Thyroid gland (tissue), 4 donors: ENCODE measurements around the gene RBCK1. TPM values are rescaled to one million over a fixed set of nuclear protein-coding genes. Genes with fewer than 3 reads are reported as not detected.
"Not testable (repeated sequence)": the region's sequence is repeated elsewhere in the genome, so short reads cannot be mapped to it uniquely, and the experiment has no call there.

Source experiments
- DNase-seq, 2 donors: peaks; one replicate each; pipeline ENCODE4 v3.0.0-alpha.2; 2019
- H3K27ac ChIP-seq, 3 donors: fragments of 200-600 bp; sonication (generic); 1 replicate in 2 of 3; 2 replicates in 1 of 3; pipeline ENCODE4 v1.5.1; 2016 to 2019; ENCODE audit warnings: mild to moderate bottlenecking in 1 of 3, moderate library complexity in 1 of 3
- H3K27me3 ChIP-seq: fragments of 200-600 bp; sonication (generic); one replicate; pipeline ENCODE4 v1.5.1; 2019
- H3K36me3 ChIP-seq, 2 donors: fragments of 200-600 bp; sonication (generic); one replicate each; pipeline ENCODE4 v1.5.1; 2016 to 2019
- H3K4me1 ChIP-seq, 2 donors: fragments of 200-600 bp; sonication (generic); one replicate each; pipeline ENCODE4 v1.5.1; 2017 to 2019
- H3K4me3 ChIP-seq, 3 donors: fragments of 200-600 bp; sonication (generic); replicated peaks in 1 of 3; 1 replicate in 2 of 3; 2 replicates in 1 of 3; pipeline ENCODE4 v1.5.1; 2016; ENCODE audit warnings: mild to moderate bottlenecking in 1 of 3
- H3K9me3 ChIP-seq: fragments of 200-600 bp; sonication (generic); one replicate; pipeline ENCODE4 v1.5.1; 2017
- CTCF ChIP-seq, 6 experiments: fragments of 200-600 bp in 3 of 6; fragments of 450-650 bp in 3 of 6; sonication (generic) in 3 of 6; IDR thresholded peaks; one replicate each; pipeline ENCODE4 v1.5.1; 2016 to 2019; ENCODE audit warnings: antibody characterized with exemption in 6 of 6, mild to moderate bottlenecking in 2 of 6, inconsistent platforms in 1 of 6, moderate library complexity in 1 of 6
- POLR2A ChIP-seq, 2 donors: fragments of 450-650 bp; IDR thresholded peaks; one replicate each; pipeline ENCODE4 v1.6.1; 2017; ENCODE audit warnings: antibody characterized with exemption in 2 of 2, mild to moderate bottlenecking in 2 of 2, moderate library complexity in 1 of 2
- WGBS, 2 donors: methylation state at CpG; one replicate each; pipeline ENCODE4 v1.1.5; 2017; 5-methylcytosine and 5-hydroxymethylcytosine counted together
- intact Hi-C: fragments of 100-400 bp; cut with DNase I; formaldehyde crosslinking; loops from one replicate; pipeline ENCODE4 v1.15.1; 2023
- total RNA-seq, 4 donors: library from RNA; depleted of rRNA; stranded (reverse); fragments of >200 nt; gene quantifications; one replicate each; pipeline ENCODE4 v1.2.3, GENCODE V29; 2016

Gene RBCK1
- total RNA-seq, 4 donors from 2014 or later: 49.2 to 90.2 (median 71.0) TPM

GRCh38 chr20:382291-383115 is 25.6 kb upstream of the RBCK1 start:
- DNase-seq: no peak
- peak overlapping the region in 1 of 3 donors; percentile 73 for H3K4me3 ChIP-seq
- no peaks in the 10 kb centered on the region for H3K27me3 ChIP-seq
- intact Hi-C loops: no loop called here
- WGBS, 2 donors: 81 to 82% methylated on average over 6 to 7 of the region's 8 CpGs
- TF ChIP-seq CTCF (IDR thresholded peaks at IDR 0.05): no peak
- no peak for TF ChIP-seq POLR2A (IDR thresholded peaks at IDR 0.05)
- H3K9me3 ChIP-seq: no peaks in the 10 kb centered on the region
- peak overlapping the region in 2 of 3 donors; percentile 36 to 73 for H3K27ac ChIP-seq
- H3K4me1 ChIP-seq: peaks cover 0 to 8% of the 10 kb centered on the region in 2 donors
- H3K36me3 ChIP-seq: no peaks in the 10 kb centered on the region

GRCh38 chr20:383889-384288 is 24.2 kb upstream of the RBCK1 start:
- WGBS, 2 donors: 88 to 91% methylated on average over 5 of the region's 5 CpGs
- Histone ChIP-seq H3K4me1 (peaks cover 0 to 8% of the 10 kb centered on the region in 2 donors), H3K9me3 (no peaks in the 10 kb centered on the region), H3K4me3 (no peak overlapping the region), H3K36me3 (peaks cover 4 to 6% of the 10 kb centered on the region in 2 donors), H3K27ac (no peak overlapping the region), H3K27me3 (no peaks in the 10 kb centered on the region)
- intact Hi-C loops: no loop called here
- TF ChIP-seq POLR2A (IDR thresholded peaks at IDR 0.05) (no peak), CTCF (IDR thresholded peaks at IDR 0.05) (no peak)
- DNase-seq: no peak

GRCh38 chr20:384723-385122 is 23.4 kb upstream of the RBCK1 start:
- H3K4me1 ChIP-seq: peaks cover 0 to 8% of the 10 kb centered on the region in 2 donors
- H3K9me3 ChIP-seq: no peaks in the 10 kb centered on the region
- WGBS, 2 donors: 93 to 100% methylated on average over 1 of the region's 1 CpG
- no peak for TF ChIP-seq POLR2A (IDR thresholded peaks at IDR 0.05)
- no peak for TF ChIP-seq CTCF (IDR thresholded peaks at IDR 0.05)
- intact Hi-C loops: no loop called here
- DNase-seq: no peak
- no peak overlapping the region for H3K27ac ChIP-seq
- peaks cover 4 to 6% of the 10 kb centered on the region in 2 donors for H3K36me3 ChIP-seq
- no peaks in the 10 kb centered on the region for H3K27me3 ChIP-seq
- no peak overlapping the region for H3K4me3 ChIP-seq

- H3K9me3 ChIP-seq: no peaks in the 10 kb centered on the region
- H3K27me3 ChIP-seq: no peaks in the 10 kb centered on the region
- no peak for TF ChIP-seq POLR2A (IDR thresholded peaks at IDR 0.05)
- TF ChIP-seq CTCF (IDR thresholded peaks at IDR 0.05): no peak
- intact Hi-C loops: no loop called here
- peaks cover 4 to 6% of the 10 kb centered on the region in 2 donors for H3K36me3 ChIP-seq
- no peak overlapping the region for H3K4me3 ChIP-seq
- no peak for DNase-seq
- WGBS, 2 donors: 67 to 75% methylated on average over 5 of the region's 5 CpGs
- H3K27ac ChIP-seq: peak overlapping the region in 1 of 3 donors; percentile 31
- peaks cover 0 to 8% of the 10 kb centered on the region in 2 donors for H3K4me1 ChIP-seq
These were observed 22.7 kb upstream of the RBCK1 start for GRCh38 chr20:385448-385847.

- H3K4me3 ChIP-seq, H3K27ac ChIP-seq, intact Hi-C loops, H3K27me3 ChIP-seq, H3K9me3 ChIP-seq, H3K36me3 ChIP-seq, H3K4me1 ChIP-seq, DNase-seq: not testable (repeated sequence)
- 97 to 99% methylated on average over 8 of the region's 8 CpGs for WGBS, 2 donors
These were observed 21.5 kb upstream of the RBCK1 start for GRCh38 chr20:386634-387033.
